ENCODE measurements around the gene FMO2.

The FMO2 gene

GRCh38 chr1:171258429-171258828 lies 73.3 kb downstream of the FMO2 start:
- no peak for TF ChIP-seq ZBTB7A (IDR thresholded peaks at IDR 0.05; ENCODE audit: low read depth)
- TF ChIP-seq TEAD4 (IDR thresholded peaks at IDR 0.05), result no peak
- no peak for TF ChIP-seq RAD21 (IDR thresholded peaks at IDR 0.05; ENCODE audit: low read depth)
- no peak for TF ChIP-seq REST (IDR thresholded peaks at IDR 0.05; ENCODE audit: low read depth)
- no peak for TF ChIP-seq CEBPB (IDR thresholded peaks at IDR 0.05)
- TF ChIP-seq NFIC (IDR thresholded peaks at IDR 0.05), result no peak
- no peak for TF ChIP-seq EGR1 (IDR thresholded peaks at IDR 0.05)
- TF ChIP-seq, protein P1, sequence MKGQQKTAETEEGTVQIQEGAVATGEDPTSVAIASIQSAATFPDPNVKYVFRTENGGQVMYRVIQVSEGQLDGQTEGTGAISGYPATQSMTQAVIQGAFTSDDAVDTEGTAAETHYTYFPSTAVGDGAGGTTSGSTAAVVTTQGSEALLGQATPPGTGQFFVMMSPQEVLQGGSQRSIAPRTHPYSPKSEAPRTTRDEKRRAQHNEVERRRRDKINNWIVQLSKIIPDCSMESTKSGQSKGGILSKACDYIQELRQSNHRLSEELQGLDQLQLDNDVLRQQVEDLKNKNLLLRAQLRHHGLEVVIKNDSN (IDR thresholded peaks at IDR 0.05), result no peak
- no peak for TF ChIP-seq EP300 (IDR thresholded peaks at IDR 0.05; ENCODE audit: borderline replicate concordance)
- no peak for TF ChIP-seq YY1 (IDR thresholded peaks at IDR 0.05; ENCODE audit: low read depth)
- TF ChIP-seq TAF1 (IDR thresholded peaks at IDR 0.05; ENCODE audit: low read depth), result no peak
- TF ChIP-seq, protein P2, sequence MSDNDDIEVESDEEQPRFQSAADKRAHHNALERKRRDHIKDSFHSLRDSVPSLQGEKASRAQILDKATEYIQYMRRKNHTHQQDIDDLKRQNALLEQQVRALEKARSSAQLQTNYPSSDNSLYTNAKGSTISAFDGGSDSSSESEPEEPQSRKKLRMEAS (IDR thresholded peaks at IDR 0.05), result no peak
- no peak for TF ChIP-seq TCF12 (IDR thresholded peaks at IDR 0.05; ENCODE audit: low read depth)
- TF ChIP-seq FOXM1 (IDR thresholded peaks at IDR 0.05; ENCODE audit: borderline replicate concordance, low read depth), result no peak
- no peak for TF ChIP-seq CREB1 (IDR thresholded peaks at IDR 0.05; ENCODE audit: low read depth)

- TF ChIP-seq TEAD4 (IDR thresholded peaks at IDR 0.05) (no peak), ZBTB7A (IDR thresholded peaks at IDR 0.05; ENCODE audit: low read depth) (no peak), REST (IDR thresholded peaks at IDR 0.05; ENCODE audit: low read depth) (no peak), TCF12 (IDR thresholded peaks at IDR 0.05; ENCODE audit: low read depth) (no peak), FOXM1 (IDR thresholded peaks at IDR 0.05; ENCODE audit: borderline replicate concordance, low read depth) (no peak), EGR1 (IDR thresholded peaks at IDR 0.05) (no peak), RAD21 (IDR thresholded peaks at IDR 0.05; ENCODE audit: low read depth) (no peak), EP300 (IDR thresholded peaks at IDR 0.05; ENCODE audit: borderline replicate concordance) (no peak), CEBPB (IDR thresholded peaks at IDR 0.05) (no peak), TAF1 (IDR thresholded peaks at IDR 0.05; ENCODE audit: low read depth) (no peak), CREB1 (IDR thresholded peaks at IDR 0.05; ENCODE audit: low read depth) (no peak), YY1 (IDR thresholded peaks at IDR 0.05; ENCODE audit: low read depth) (no peak), NFIC (IDR thresholded peaks at IDR 0.05) (no peak)
- TF ChIP-seq, protein P1 (IDR thresholded peaks at IDR 0.05), result no peak
- TF ChIP-seq, protein P2 (IDR thresholded peaks at IDR 0.05), result no peak
Measured at GRCh38 chr1:171258943-171259342, 73.8 kb downstream of the FMO2 start.
